Right lobe of liver (tissue), 4 donors: ENCODE measurements around the gene CHRM2.

Experiments
- POLR2A ChIP-seq: fragments of 450-650 bp; IDR thresholded peaks from one replicate; pipeline ENCODE4 v1.6.1; 2017; ENCODE audit warnings: antibody characterized with exemption, mild to moderate bottlenecking
- TF ChIP-seq, protein P1 (sequence below), 4 donors: fragments of 200-600 bp in 3 of 4; fragments of 450-650 bp in 1 of 4; IDR thresholded peaks; one replicate each; pipeline versions ENCODE4 v1.5.1 to v1.8.0; 2016 to 2022; ENCODE audit warnings: antibody characterized with exemption in 4 of 4, mild to moderate bottlenecking in 2 of 4
- donor health status: DM: no; HTN: no; CAD: no.
- donor health status: DM: no; HTN: no; CAD: no.
- donor health status: DM: no; HTN: yes; CAD: no.

DNA sequence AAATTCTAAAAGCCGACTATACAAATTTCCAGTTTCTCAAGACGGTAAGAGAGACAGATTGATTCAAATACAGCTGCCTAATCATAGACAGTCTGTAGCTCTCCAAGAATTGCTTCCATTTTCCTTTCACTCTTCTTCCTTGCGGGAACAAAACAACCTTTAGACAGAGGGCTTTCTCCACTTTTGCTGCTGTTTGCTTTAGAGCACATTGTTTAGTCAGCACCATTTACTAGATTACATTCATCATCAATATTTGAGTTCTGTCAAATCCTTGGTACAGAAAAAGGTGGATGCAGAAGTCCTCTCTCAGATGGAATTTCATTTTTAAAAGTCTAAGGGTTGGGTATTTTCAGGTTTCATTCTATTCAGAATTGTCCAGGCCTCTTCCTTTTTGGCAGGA is 137.4 kb downstream of the CHRM2 start:
- TF ChIP-seq, protein P1, sequence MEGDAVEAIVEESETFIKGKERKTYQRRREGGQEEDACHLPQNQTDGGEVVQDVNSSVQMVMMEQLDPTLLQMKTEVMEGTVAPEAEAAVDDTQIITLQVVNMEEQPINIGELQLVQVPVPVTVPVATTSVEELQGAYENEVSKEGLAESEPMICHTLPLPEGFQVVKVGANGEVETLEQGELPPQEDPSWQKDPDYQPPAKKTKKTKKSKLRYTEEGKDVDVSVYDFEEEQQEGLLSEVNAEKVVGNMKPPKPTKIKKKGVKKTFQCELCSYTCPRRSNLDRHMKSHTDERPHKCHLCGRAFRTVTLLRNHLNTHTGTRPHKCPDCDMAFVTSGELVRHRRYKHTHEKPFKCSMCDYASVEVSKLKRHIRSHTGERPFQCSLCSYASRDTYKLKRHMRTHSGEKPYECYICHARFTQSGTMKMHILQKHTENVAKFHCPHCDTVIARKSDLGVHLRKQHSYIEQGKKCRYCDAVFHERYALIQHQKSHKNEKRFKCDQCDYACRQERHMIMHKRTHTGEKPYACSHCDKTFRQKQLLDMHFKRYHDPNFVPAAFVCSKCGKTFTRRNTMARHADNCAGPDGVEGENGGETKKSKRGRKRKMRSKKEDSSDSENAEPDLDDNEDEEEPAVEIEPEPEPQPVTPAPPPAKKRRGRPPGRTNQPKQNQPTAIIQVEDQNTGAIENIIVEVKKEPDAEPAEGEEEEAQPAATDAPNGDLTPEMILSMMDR (IDR thresholded peaks at IDR 0.05), result no peak
- no peak for TF ChIP-seq POLR2A
